Measurements from ENCODE around the gene PPFIBP2. TPM values are rescaled to one million over a fixed set of nuclear protein-coding genes. Genes with fewer than 3 reads are reported as not detected.

The PPFIBP2 gene
- total and polyA plus RNA-seq, 2 donors (not counting 1 experiment from before 2014, with no cell fraction given) = 22.3 to 175 TPM

DNA sequence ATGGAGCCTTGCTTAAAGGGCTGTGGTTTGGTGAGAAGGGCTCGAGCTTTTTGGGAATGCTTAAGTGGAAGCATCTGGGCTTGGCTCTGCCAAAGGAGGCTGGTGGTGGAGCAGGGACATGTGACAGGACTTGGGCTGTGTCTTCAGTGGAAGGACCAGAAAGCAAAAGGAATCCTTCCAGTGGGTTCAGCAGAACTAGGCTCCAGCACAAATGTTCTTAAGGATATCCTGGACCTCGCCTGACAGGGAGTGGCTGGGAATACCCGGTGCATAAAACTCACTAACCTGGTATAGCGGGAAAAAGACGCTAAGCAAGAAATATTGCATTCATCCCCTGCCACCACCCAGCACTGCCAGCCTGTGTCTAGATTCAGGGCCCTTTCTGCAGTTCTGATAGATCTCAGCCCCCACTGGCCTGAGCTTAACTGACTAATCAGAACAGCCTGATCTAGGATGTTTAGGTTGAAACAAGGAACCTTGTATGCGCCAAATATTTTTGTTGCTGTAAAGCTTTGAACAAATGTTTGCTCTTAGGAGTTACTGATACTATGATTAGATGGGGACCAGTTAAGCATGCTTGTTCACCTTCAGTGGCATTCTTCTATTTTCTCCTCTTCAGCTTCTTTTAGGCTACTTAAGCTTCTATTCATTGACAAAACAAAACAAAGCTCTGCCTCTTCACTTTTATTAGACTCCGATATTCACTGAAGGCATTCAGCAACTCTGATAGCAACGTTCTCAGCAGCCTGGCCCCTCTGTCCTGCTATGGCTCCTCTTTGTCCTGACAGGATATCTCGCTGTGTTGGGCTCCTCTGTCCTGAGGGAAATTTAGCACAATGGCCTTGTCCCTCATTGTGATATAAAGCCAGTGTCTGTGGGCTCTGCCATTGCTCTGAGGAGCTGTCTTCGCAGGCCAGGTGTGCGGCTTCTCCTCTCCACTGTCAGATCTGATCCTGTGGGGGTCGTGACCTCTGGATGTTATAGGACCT, 25.0 kb downstream of the PPFIBP2 start:
- Histone ChIP-seq H3K27me3 (replicated peaks in 1 of 4; ENCODE audit: control extremely low read depth in 1 of 4, control insufficient read depth in 3 of 4, insufficient read depth in 4 of 4, low read length in 3 of 4) (no peaks in the 10 kb centered on the region), H3K4me1 (ENCODE audit: control insufficient read depth in 2 of 2, insufficient read depth in 2 of 2, low read length in 2 of 2) (peaks cover 15 to 24% of the 10 kb centered on the region in 2 donors), H4K20me1 (ENCODE audit: control insufficient read depth, insufficient read depth, low read length, poor library complexity, severe bottlenecking) (peaks cover 43% of the 10 kb centered on the region), H2AFZ (ENCODE audit: insufficient read depth, low read depth, low read length, poor library complexity, severe bottlenecking) (no peak overlapping the region), H3K79me2 (ENCODE audit: control insufficient read depth, insufficient read depth, low read length) (peaks cover 89% of the 10 kb centered on the region), H3K4me2 (replicated peaks; ENCODE audit: low read depth, low read length, poor library complexity, severe bottlenecking) (no peak overlapping the region), H3K9me3 (ENCODE audit: control extremely low read depth in 1 of 3, control insufficient read depth in 2 of 3, insufficient read depth in 1 of 3, low read length in 2 of 3) (peaks cover 0 to 7% (median 0%) of the 10 kb centered on the region in 3 donors), H3K27ac (ENCODE audit: low read length in 2 of 2) (no peak overlapping the region), H3K36me3 (replicated peaks in 1 of 2; ENCODE audit: control extremely low read depth in 1 of 2, control insufficient read depth in 1 of 2, extremely low read depth in 1 of 2, insufficient read depth in 2 of 2, low read length in 1 of 2) (peaks cover 0 to 2% of the 10 kb centered on the region in 2 experiments), H3K9ac (ENCODE audit: low read length) (no peak overlapping the region), H3K4me3 (ENCODE audit: control extremely low read depth in 1 of 5, extremely low read depth in 1 of 5, insufficient read depth in 1 of 5, low read depth in 2 of 5, low read length in 4 of 5) (no peak overlapping the region)
- no peak for TF ChIP-seq EZH2 (IDR thresholded peaks at IDR 0.05; ENCODE audit: borderline replicate concordance, insufficient read depth, low read depth, low read length, poor library complexity, severe bottlenecking)
- TF ChIP-seq CTCF (IDR thresholded peaks at IDR 0.05) = no peak
- Mint-ChIP-seq H3K9me3 (ENCODE audit: insufficient read depth) (no peaks in the 10 kb centered on the region), H3K27ac (no peak overlapping the region), H3K4me1 (peaks cover 73% of the 10 kb centered on the region), H3K4me3 (no peak overlapping the region), H3K27me3 (no peaks in the 10 kb centered on the region)
- intact Hi-C loops (cut with micrococcal nuclease) = no loop called here
- DNase-seq (no peak), ATAC-seq (ENCODE audit: low read depth) (no peak)
- 94% methylated on average over 12 of the region's 12 CpGs for WGBS (ENCODE audit: insufficient coverage)
- ChIA-PET POLR2A (interaction anchor here (0.6 kb wide), 1 partner anchor 110 kb away, joined by 3 read pairs; no protein-coding TSS in a partner anchor), CTCF (interaction anchor here (0.9 to 1.5 kb wide), 5 partner anchors 9 to 185 kb away, joined by 3 to 6 read pairs (median 3); no protein-coding TSS in a partner anchor)

All from B cell (primary cell).